ENCODE results near the gene FAM114A1.
"Not testable (repeated sequence)": the region's sequence is repeated elsewhere in the genome, so short reads cannot be mapped to it uniquely, and the experiment has no call there.

The FAM114A1 gene

GRCh38 chr4:38979511-38980230, 112.1 kb downstream of the FAM114A1 start:
- no peak for DNase-seq

- no peak for DNase-seq
These were observed 113.5 kb downstream of the FAM114A1 start for GRCh38 chr4:38980903-38981676.

- no peak for DNase-seq
These were observed 114.9 kb downstream of the FAM114A1 start for GRCh38 chr4:38982361-38983095.

GRCh38 chr4:38983291-38983690, 115.7 kb downstream of the FAM114A1 start:
- no peak for DNase-seq

GRCh38 chr4:38983787-38984598, 116.4 kb downstream of the FAM114A1 start:
- DNase-seq: no peak

- no peak for DNase-seq
These were observed 117.9 kb downstream of the FAM114A1 start for GRCh38 chr4:38985410-38986100.

- no peak for DNase-seq
These were observed 119.9 kb downstream of the FAM114A1 start for GRCh38 chr4:38987491-38987890.

- not testable (repeated sequence) for DNase-seq
These were observed 120.7 kb downstream of the FAM114A1 start for GRCh38 chr4:38988353-38988752.

GRCh38 chr4:38989487-38989886, 121.9 kb downstream of the FAM114A1 start:
- DNase-seq: no peak

- DNase-seq: no peak
These were observed 122.6 kb downstream of the FAM114A1 start for GRCh38 chr4:38990241-38990640.

GRCh38 chr4:38993683-38994082, 126.1 kb downstream of the FAM114A1 start:
- DNase-seq: no peak

GRCh38 chr4:38994135-38994534, 126.5 kb downstream of the FAM114A1 start:
- DNase-seq: no peak
